ENCODE data around the gene UBN1. TPM values are rescaled to one million over a fixed set of nuclear protein-coding genes. Genes with fewer than 3 reads are reported as not detected.

The UBN1 gene
- total RNA-seq, 1 experiment from 2014 or later: 21.4 TPM

DNA sequence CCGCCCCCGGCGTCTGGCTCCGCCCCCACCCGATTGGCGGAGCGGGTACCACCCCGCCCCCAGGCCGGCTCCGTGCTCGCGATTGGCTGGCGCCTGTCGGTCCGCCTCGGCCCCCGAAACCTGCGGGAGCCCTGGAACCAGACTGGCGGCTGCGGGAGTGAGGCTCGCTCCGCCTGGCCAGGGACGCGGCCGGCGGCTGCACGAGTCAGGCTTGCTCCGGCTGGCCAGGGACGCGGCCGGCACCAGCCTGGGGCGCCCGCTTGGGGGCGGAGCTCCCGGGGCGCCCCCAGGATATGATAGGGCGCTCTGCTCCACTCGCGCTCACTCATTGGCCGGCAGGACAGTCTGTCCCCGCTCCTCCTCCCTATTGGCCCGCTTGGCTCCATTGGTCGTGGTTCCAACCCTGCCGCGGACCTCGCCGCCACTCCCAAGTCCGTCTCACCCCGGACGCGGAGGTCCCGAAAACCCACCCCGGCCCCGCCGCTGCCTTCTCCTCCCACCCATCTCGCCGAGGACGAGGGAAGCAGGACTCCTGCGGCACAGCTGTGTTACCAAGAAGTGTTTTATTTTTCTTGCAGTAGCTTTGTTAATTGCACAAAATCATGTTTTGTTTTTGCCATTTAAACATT, 44.5 kb upstream of the UBN1 start:
- Histone ChIP-seq H3K9me3 (ENCODE audit: low read length) (no peaks in the 10 kb centered on the region), H4K20me1 (ENCODE audit: low read length) (no peaks in the 10 kb centered on the region), H3K4me2 (ENCODE audit: low read length) (peak overlapping the region; percentile 97), H3K27ac (ENCODE audit: low read length) (no peak overlapping the region; the same call in 1 of the 2 replicates), H3K79me2 (ENCODE audit: low read length) (no peaks in the 10 kb centered on the region), H3F3A (ENCODE audit: low read length, unreplicated experiment) (no peaks in the 10 kb centered on the region), H3K36me3 (ENCODE audit: low read depth, low read length) (peaks cover 4% of the 10 kb centered on the region; the same call in 1 of the 2 replicates), H3K4me1 (ENCODE audit: insufficient read depth, low read length) (peaks cover 14% of the 10 kb centered on the region), H3K4me3 (ENCODE audit: low read length) (peak overlapping the region; percentile 84), H3K9ac (ENCODE audit: low read length) (peak overlapping the region; percentile 36; the same call in 1 of the 2 replicates), H3K27me3 (ENCODE audit: low read length) (no peaks in the 10 kb centered on the region), H2AFZ (ENCODE audit: low read length) (peak overlapping the region; percentile 94), H3K9me2 (replicated peaks; ENCODE audit: low read length) (no peaks in the 10 kb centered on the region)
- TF ChIP-seq EZH2 (IDR thresholded peaks at IDR 0.05; ENCODE audit: low read length, unreplicated experiment): no peak
- peak; percentile 91 for ATAC-seq
- ChIA-PET POLR2A (ENCODE audit: unreplicated experiment) (interaction anchor here (0.6 kb wide), 2 partner anchors 41 to 69 kb away, joined by 5 to 10 read pairs; partner anchors contain the start of genes ANKS3 and DNAAF8), CTCF (no interaction called here)
- peak; percentile 82 for DNase-seq
- no TSS peak for BruUV-seq (replicated peaks)
- intact Hi-C loops (cut with micrococcal nuclease): loop anchor here (5.0 to 10.0 kb wide), 2 partner anchors 70 to 152 kb away; partner anchors contain the start of genes ANKS3, DNAAF8 and SEC14L5

DNA sequence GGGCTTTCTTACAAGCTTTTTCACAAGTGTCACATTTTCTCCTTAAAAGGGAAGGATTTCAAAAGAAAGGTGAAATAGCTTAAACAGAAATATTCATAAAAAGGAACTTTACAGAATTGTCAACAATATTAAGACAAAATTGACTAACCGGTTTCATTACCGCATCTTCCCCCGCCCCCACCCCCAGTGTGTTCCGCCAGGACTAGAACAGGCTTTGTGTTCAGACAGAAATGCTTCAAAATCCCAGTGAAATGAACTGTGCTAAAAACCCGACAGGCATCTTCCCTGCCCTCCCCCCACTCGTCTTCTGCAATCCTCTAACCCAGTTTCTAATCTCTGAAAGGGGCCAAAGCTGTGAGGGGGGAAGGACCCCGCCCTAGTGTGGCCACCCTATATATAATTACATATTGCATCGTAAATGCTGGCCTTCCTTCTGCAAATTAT, 43.9 kb upstream of the UBN1 start:
- Histone ChIP-seq H3K4me1 (ENCODE audit: insufficient read depth, low read length) (peaks cover 14% of the 10 kb centered on the region), H3F3A (ENCODE audit: low read length, unreplicated experiment) (no peaks in the 10 kb centered on the region), H3K27me3 (ENCODE audit: low read length) (no peaks in the 10 kb centered on the region), H3K36me3 (ENCODE audit: low read depth, low read length) (peaks cover 4% of the 10 kb centered on the region; the same call in 1 of the 2 replicates), H3K79me2 (ENCODE audit: low read length) (no peaks in the 10 kb centered on the region), H3K9me3 (ENCODE audit: low read length) (no peaks in the 10 kb centered on the region), H3K4me3 (ENCODE audit: low read length) (peak overlapping the region; percentile 84), H2AFZ (ENCODE audit: low read length) (peak overlapping the region; percentile 94), H3K27ac (ENCODE audit: low read length) (no peak overlapping the region), H3K9ac (ENCODE audit: low read length) (peak overlapping the region; percentile 36; the same call in 1 of the 2 replicates), H3K9me2 (replicated peaks; ENCODE audit: low read length) (no peaks in the 10 kb centered on the region), H4K20me1 (ENCODE audit: low read length) (no peaks in the 10 kb centered on the region), H3K4me2 (ENCODE audit: low read length) (peak overlapping the region; percentile 97)
- CTCF ChIA-PET: no interaction called here
- intact Hi-C loops (cut with micrococcal nuclease): loop anchor here (5.0 to 10.0 kb wide), 2 partner anchors 71 to 151 kb away; partner anchors contain the start of genes ANKS3, DNAAF8 and SEC14L5
- no peak for DNase-seq
- BruUV-seq (replicated peaks): no TSS peak
- ATAC-seq: no peak
- TF ChIP-seq EZH2 (IDR thresholded peaks at IDR 0.05; ENCODE audit: low read length, unreplicated experiment) (no peak), EZH2phosphoT487 (IDR thresholded peaks at IDR 0.05; ENCODE audit: borderline replicate concordance, low read length) (no peak)
- TF ChIP-seq, protein P1, sequence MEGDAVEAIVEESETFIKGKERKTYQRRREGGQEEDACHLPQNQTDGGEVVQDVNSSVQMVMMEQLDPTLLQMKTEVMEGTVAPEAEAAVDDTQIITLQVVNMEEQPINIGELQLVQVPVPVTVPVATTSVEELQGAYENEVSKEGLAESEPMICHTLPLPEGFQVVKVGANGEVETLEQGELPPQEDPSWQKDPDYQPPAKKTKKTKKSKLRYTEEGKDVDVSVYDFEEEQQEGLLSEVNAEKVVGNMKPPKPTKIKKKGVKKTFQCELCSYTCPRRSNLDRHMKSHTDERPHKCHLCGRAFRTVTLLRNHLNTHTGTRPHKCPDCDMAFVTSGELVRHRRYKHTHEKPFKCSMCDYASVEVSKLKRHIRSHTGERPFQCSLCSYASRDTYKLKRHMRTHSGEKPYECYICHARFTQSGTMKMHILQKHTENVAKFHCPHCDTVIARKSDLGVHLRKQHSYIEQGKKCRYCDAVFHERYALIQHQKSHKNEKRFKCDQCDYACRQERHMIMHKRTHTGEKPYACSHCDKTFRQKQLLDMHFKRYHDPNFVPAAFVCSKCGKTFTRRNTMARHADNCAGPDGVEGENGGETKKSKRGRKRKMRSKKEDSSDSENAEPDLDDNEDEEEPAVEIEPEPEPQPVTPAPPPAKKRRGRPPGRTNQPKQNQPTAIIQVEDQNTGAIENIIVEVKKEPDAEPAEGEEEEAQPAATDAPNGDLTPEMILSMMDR (conservative IDR thresholded peaks at IDR 0.05; ENCODE audit: low read depth, low read length): no peak
- POLR2A ChIA-PET (ENCODE audit: unreplicated experiment): interaction anchor here (0.6 kb wide), 2 partner anchors 41 to 69 kb away, joined by 5 to 10 read pairs; partner anchors contain the start of genes ANKS3 and DNAAF8

DNA sequence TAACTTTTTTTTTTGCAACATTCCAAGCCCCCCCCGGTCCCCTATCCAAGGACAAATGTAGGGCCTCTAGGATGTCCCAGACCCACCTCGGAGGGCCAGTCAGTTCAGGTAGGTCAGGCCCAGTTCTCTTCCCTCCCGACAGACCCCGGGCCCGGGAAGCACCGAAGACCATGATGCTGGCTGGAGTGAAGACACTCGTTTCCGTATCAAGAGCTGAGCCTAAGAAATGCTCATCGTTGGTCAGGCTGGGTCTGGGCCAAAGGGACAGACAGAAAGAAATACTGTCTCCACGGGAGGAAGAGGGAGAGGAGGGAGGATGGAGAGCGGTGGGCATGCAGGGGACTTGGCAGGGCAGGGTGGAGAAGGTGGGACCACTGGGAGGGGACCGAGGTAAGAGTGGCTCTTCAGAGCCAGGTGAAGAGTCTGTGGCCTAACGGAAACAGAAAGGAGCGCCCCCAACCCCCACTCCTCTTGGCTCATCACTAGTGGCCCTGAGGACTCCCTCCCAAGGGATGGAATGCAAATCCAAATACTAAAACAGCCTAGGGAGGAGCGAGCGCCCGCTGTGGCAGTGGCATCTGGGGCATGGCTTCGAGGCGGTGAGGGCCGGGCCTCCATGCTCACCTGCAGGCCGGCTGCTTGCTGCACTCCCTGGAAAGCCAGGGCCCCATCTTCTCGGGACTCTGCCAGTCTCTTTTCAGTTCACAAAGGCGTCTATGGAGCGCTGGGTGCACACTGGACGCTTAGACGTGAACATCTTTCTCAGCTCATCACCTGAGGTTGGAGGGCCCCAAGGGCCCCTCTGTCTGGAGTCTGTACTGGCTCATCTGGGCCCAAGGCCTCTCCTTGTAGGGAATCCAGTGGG, 43.2 kb upstream of the UBN1 start:
- Histone ChIP-seq H3K27ac (ENCODE audit: low read length) (no peak overlapping the region), H3K79me2 (ENCODE audit: low read length) (no peaks in the 10 kb centered on the region), H3K4me1 (ENCODE audit: insufficient read depth, low read length) (peaks cover 14% of the 10 kb centered on the region), H3K27me3 (ENCODE audit: low read length) (no peaks in the 10 kb centered on the region), H4K20me1 (ENCODE audit: low read length) (no peaks in the 10 kb centered on the region), H3K9me3 (ENCODE audit: low read length) (no peaks in the 10 kb centered on the region), H3K9ac (ENCODE audit: low read length) (no peak overlapping the region), H3K36me3 (ENCODE audit: low read depth, low read length) (peaks cover 4% of the 10 kb centered on the region; the same call in 1 of the 2 replicates), H3F3A (ENCODE audit: low read length, unreplicated experiment) (no peaks in the 10 kb centered on the region), H3K4me3 (ENCODE audit: low read length) (no peak overlapping the region), H2AFZ (ENCODE audit: low read length) (no peak overlapping the region), H3K9me2 (replicated peaks; ENCODE audit: low read length) (no peaks in the 10 kb centered on the region), H3K4me2 (ENCODE audit: low read length) (no peak overlapping the region)
- ATAC-seq: no peak
- no peak for DNase-seq
- BruUV-seq (replicated peaks): no TSS peak
- TF ChIP-seq, protein P1 (conservative IDR thresholded peaks at IDR 0.05; ENCODE audit: low read depth, low read length): no peak
- TF ChIP-seq EZH2 (IDR thresholded peaks at IDR 0.05; ENCODE audit: low read length, unreplicated experiment): no peak
- TF ChIP-seq EZH2phosphoT487 (IDR thresholded peaks at IDR 0.05; ENCODE audit: borderline replicate concordance, low read length): no peak
- POLR2A ChIA-PET (ENCODE audit: unreplicated experiment): no interaction called here
- intact Hi-C loops (cut with micrococcal nuclease): loop anchor here (5.0 to 10.0 kb wide), 2 partner anchors 72 to 151 kb away; partner anchors contain the start of genes ANKS3, DNAAF8 and SEC14L5
- CTCF ChIA-PET: no interaction called here

All from PC-3 (cell line).